ENCODE measurements around the gene PPIL1.

The PPIL1 gene

GRCh38 chr6:36888654-36889481, 14.3 kb upstream of the PPIL1 start:
- DNase-seq (ENCODE audit: low read depth in 2 of 2), result no peak

GRCh38 chr6:36888115-36888643, 13.6 kb upstream of the PPIL1 start:
- no peak for DNase-seq (ENCODE audit: low read depth in 2 of 2)

- DNase-seq (ENCODE audit: low read depth in 2 of 2), result no peak
Observed at GRCh38 chr6:36886950-36887618, 12.5 kb upstream of the PPIL1 start.

GRCh38 chr6:36885461-36886401, 11.1 kb upstream of the PPIL1 start, which contains the start of gene C6orf89:
C6orf89 (plus strand) TSS chr6:36885952; CDS start chr6:36899445, 13,493 bp downstream.
- DNase-seq (ENCODE audit: low read depth in 2 of 2), result peak; percentile 92 to 94

GRCh38 chr6:36884610-36885009, 10.0 kb upstream of the PPIL1 start:
- no peak for DNase-seq (ENCODE audit: low read depth in 2 of 2)

GRCh38 chr6:36875250-36875633, 639 bp upstream of the PPIL1 start:
- no peak for DNase-seq (ENCODE audit: low read depth in 2 of 2)

- DNase-seq (ENCODE audit: low read depth in 2 of 2), result no peak
Observed at GRCh38 chr6:36873612-36874442, 776 bp downstream of the PPIL1 start.

GRCh38 chr6:36873115-36873514, 1.5 kb downstream of the PPIL1 start:
- no peak for DNase-seq (ENCODE audit: low read depth in 2 of 2)

- no peak for DNase-seq (ENCODE audit: low read depth in 2 of 2)
Observed at GRCh38 chr6:36871686-36872085, 2.9 kb downstream of the PPIL1 start.

GRCh38 chr6:36867471-36868224, 7.0 kb downstream of the PPIL1 start:
- no peak for DNase-seq (ENCODE audit: low read depth in 2 of 2)

- no peak for DNase-seq (ENCODE audit: low read depth in 2 of 2)
Observed at GRCh38 chr6:36865835-36866234, 8.8 kb downstream of the PPIL1 start.

GRCh38 chr6:36863670-36864540, 10.7 kb downstream of the PPIL1 start:
- no peak for DNase-seq (ENCODE audit: low read depth in 2 of 2)

- no peak for DNase-seq (ENCODE audit: low read depth in 2 of 2)
Observed at GRCh38 chr6:36862848-36863382, 11.7 kb downstream of the PPIL1 start.

GRCh38 chr6:36862164-36862847, 12.3 kb downstream of the PPIL1 start:
- DNase-seq (ENCODE audit: low read depth in 2 of 2), result no peak

- no peak for DNase-seq (ENCODE audit: low read depth in 2 of 2)
Observed at GRCh38 chr6:36860126-36860525, 14.5 kb downstream of the PPIL1 start.

GRCh38 chr6:36858407-36858981, 16.1 kb downstream of the PPIL1 start:
- no peak for DNase-seq (ENCODE audit: low read depth in 2 of 2)

- DNase-seq (ENCODE audit: low read depth in 2 of 2), result no peak
Observed at GRCh38 chr6:36857325-36857724, 17.3 kb downstream of the PPIL1 start.

GRCh38 chr6:36856277-36856676, 18.3 kb downstream of the PPIL1 start:
- DNase-seq (ENCODE audit: low read depth in 2 of 2), result no peak
